Measurements from ENCODE around the gene CDKN2B. TPM values are rescaled to one million over a fixed set of nuclear protein-coding genes. Genes with fewer than 3 reads are reported as not detected.

Gene CDKN2B
- polyA plus RNA-seq, 2 of the 4 experiments (the other 2 are of a cell fraction), result not detected

GRCh38 chr9:22033012-22033630 is 24.0 kb upstream of the CDKN2B start (continued):
- TF ChIP-seq, protein P1, sequence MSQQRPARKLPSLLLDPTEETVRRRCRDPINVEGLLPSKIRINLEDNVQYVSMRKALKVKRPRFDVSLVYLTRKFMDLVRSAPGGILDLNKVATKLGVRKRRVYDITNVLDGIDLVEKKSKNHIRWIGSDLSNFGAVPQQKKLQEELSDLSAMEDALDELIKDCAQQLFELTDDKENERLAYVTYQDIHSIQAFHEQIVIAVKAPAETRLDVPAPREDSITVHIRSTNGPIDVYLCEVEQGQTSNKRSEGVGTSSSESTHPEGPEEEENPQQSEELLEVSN (IDR thresholded peaks at IDR 0.05; ENCODE audit: borderline replicate concordance, low read depth), result no peak
- TF ChIP-seq MAZ (IDR thresholded peaks at IDR 0.05; ENCODE audit: borderline replicate concordance, low read depth, low read length), result no peak

GRCh38 chr9:22031655-22032411 is 22.7 kb upstream of the CDKN2B start:
- FAIRE-seq (no peak), DNase-seq (ENCODE audit: low read depth in 1 of 2, low spot score in 1 of 2) (no peak), ATAC-seq (no peak)
- WGBS (ENCODE audit: missing lambda C conversion rate), result no CpG with 5 or more reads among the region's 4 CpGs
- POLR2A ChIA-PET, result no interaction called here
- Histone ChIP-seq H3K4me1 (no peaks in the 10 kb centered on the region), H3K27ac (no peak overlapping the region), H3K4me2 (no peak overlapping the region), H3K4me3 (no peak overlapping the region), H3K9me3 (no peaks in the 10 kb centered on the region)
- TF ChIP-seq NPAS2 (CRISPR knock-in tag; IDR thresholded peaks at IDR 0.05; ENCODE audit: borderline replicate concordance), result no peak
- TF ChIP-seq TP53 (CRISPR knock-in tag; IDR thresholded peaks at IDR 0.05), result no peak
- TF ChIP-seq SREBF2 (IDR thresholded peaks at IDR 0.05), result no peak
- no peak for TF ChIP-seq CBX2 (IDR thresholded peaks at IDR 0.05; ENCODE audit: borderline replicate concordance, low read depth)
- no peak for TF ChIP-seq ESRRA (IDR thresholded peaks at IDR 0.05; ENCODE audit: borderline replicate concordance, low read length)
- TF ChIP-seq JUN (IDR thresholded peaks at IDR 0.05), result no peak
- no peak for TF ChIP-seq EP300 (IDR thresholded peaks at IDR 0.05)
- TF ChIP-seq, protein P2, sequence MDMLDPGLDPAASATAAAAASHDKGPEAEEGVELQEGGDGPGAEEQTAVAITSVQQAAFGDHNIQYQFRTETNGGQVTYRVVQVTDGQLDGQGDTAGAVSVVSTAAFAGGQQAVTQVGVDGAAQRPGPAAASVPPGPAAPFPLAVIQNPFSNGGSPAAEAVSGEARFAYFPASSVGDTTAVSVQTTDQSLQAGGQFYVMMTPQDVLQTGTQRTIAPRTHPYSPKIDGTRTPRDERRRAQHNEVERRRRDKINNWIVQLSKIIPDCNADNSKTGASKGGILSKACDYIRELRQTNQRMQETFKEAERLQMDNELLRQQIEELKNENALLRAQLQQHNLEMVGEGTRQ (IDR thresholded peaks at IDR 0.05), result no peak
- TF ChIP-seq HMGXB4 (CRISPR knock-in tag; IDR thresholded peaks at IDR 0.05; ENCODE audit: borderline replicate concordance), result no peak
- no peak for TF ChIP-seq POLR2A (IDR thresholded peaks at IDR 0.05; ENCODE audit: low read length)
- no peak for TF ChIP-seq CBX8 (IDR thresholded peaks at IDR 0.05)
- TF ChIP-seq EHMT2 (IDR thresholded peaks at IDR 0.05; ENCODE audit: low read depth), result no peak
- TF ChIP-seq CHD4 (IDR thresholded peaks at IDR 0.05; ENCODE audit: borderline replicate concordance), result no peak
- TF ChIP-seq MAFK (IDR thresholded peaks at IDR 0.05; ENCODE audit: partially characterized antibody), result no peak
- TF ChIP-seq HEYL (CRISPR knock-in tag; IDR thresholded peaks at IDR 0.05), result no peak
- TF ChIP-seq RAD21 (conservative IDR thresholded peaks at IDR 0.05 in 1 of 2, IDR thresholded peaks at IDR 0.05 in 1 of 2), result no peak
- TF ChIP-seq, protein P3, sequence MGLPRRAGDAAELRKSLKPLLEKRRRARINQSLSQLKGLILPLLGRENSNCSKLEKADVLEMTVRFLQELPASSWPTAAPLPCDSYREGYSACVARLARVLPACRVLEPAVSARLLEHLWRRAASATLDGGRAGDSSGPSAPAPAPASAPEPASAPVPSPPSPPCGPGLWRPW (IDR thresholded peaks at IDR 0.05), result no peak
- no peak for TF ChIP-seq HOXB5 (CRISPR knock-in tag; IDR thresholded peaks at IDR 0.05)
- no peak for TF ChIP-seq TFCP2L1 (CRISPR knock-in tag; IDR thresholded peaks at IDR 0.05)
- CTCF ChIA-PET, result no interaction called here

DNA sequence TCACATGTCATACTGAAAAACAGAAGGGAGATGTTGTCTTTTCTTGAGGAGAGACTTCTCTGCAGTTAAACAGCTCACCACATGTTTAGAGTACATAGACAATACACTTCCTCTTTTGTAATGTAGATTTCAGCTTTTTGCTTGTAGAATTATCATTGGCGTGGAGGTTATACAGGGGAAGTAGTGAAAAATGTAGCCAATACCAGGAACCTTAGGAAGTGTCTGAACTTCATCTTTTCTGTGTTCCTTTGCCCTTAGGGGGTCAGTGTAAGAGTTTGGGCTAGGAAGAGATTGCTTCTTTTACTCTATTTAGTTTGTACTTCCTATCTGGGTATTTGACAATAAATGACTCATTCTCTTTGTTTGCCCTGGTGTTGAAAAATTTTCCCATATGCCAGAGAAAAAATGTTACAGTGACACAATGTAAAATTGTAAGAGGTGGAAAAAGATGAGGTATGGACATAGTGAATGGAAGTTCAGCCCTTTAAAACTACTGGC is 21.0 kb upstream of the CDKN2B start:
- no peak for FAIRE-seq
- no CpG with 5 or more reads among the region's 1 CpG for WGBS (ENCODE audit: missing lambda C conversion rate)
- ChIA-PET CTCF (no interaction called here), POLR2A (no interaction called here)
- no peak overlapping the region for H3K4me3 ChIP-seq
- H3K4me1 ChIP-seq, result no peaks in the 10 kb centered on the region
- no peaks in the 10 kb centered on the region for H3K9me3 ChIP-seq
- H3K4me2 ChIP-seq, result no peak overlapping the region
- H3K27ac ChIP-seq, result no peak overlapping the region
- DNase-seq (ENCODE audit: low read depth in 1 of 2, low spot score in 1 of 2), result no peak
- ATAC-seq, result no peak
- no peak for TF ChIP-seq SMC3 (IDR thresholded peaks at IDR 0.05)
- TF ChIP-seq EHF (CRISPR knock-in tag; IDR thresholded peaks at IDR 0.05), result no peak
- TF ChIP-seq, protein P1 (IDR thresholded peaks at IDR 0.05; ENCODE audit: borderline replicate concordance, low read depth), result no peak
- no peak for TF ChIP-seq HEYL (CRISPR knock-in tag; IDR thresholded peaks at IDR 0.05)
- TF ChIP-seq ZC3H11A (IDR thresholded peaks at IDR 0.05), result no peak
- no peak for TF ChIP-seq ATOH8 (CRISPR knock-in tag; IDR thresholded peaks at IDR 0.05; ENCODE audit: low read depth)
- no peak for TF ChIP-seq CTCF (IDR thresholded peaks at IDR 0.05)
